ENCODE data around the gene SNX10. TPM values are rescaled to one million over a fixed set of nuclear protein-coding genes. Genes with fewer than 3 reads are reported as not detected.

Gene SNX10
- total RNA-seq, 1 donor from 2014 or later, result 23.6 TPM

DNA sequence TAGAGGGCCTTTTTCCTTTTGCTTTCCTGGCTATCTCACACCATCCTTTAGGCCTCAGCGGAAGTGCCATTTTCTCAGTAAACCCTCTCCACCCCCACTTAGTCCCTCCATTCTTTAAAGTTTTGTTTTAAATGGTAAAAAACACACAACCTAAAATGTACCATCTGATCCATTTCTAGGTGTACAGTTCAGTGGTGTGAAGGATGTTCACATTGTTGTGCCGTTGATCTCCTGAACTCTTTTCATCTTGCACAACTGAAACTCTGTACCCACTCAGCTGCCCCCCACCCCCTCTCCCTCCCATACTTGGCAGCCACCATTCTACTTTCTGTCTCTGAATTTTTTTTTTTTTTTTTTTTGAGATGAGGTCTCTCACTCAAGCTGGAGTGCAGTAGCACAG lies 52.2 kb downstream of the SNX10 start:
- Histone ChIP-seq H3K4me3 (ENCODE audit: low read depth, low read length) (no peak overlapping the region), H3K36me3 (ENCODE audit: control insufficient read depth, insufficient read depth, low read length) (no peaks in the 10 kb centered on the region), H3K27me3 (ENCODE audit: control insufficient read depth, insufficient read depth, low read length) (no peaks in the 10 kb centered on the region)
- TF ChIP-seq, protein P1, sequence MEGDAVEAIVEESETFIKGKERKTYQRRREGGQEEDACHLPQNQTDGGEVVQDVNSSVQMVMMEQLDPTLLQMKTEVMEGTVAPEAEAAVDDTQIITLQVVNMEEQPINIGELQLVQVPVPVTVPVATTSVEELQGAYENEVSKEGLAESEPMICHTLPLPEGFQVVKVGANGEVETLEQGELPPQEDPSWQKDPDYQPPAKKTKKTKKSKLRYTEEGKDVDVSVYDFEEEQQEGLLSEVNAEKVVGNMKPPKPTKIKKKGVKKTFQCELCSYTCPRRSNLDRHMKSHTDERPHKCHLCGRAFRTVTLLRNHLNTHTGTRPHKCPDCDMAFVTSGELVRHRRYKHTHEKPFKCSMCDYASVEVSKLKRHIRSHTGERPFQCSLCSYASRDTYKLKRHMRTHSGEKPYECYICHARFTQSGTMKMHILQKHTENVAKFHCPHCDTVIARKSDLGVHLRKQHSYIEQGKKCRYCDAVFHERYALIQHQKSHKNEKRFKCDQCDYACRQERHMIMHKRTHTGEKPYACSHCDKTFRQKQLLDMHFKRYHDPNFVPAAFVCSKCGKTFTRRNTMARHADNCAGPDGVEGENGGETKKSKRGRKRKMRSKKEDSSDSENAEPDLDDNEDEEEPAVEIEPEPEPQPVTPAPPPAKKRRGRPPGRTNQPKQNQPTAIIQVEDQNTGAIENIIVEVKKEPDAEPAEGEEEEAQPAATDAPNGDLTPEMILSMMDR (IDR thresholded peaks at IDR 0.05; ENCODE audit: insufficient read depth, low read length, poor library complexity, severe bottlenecking), result no peak
- no peak for DNase-seq (ENCODE audit: low read depth)

- DNase-seq (ENCODE audit: low read depth), result no peak
- Histone ChIP-seq H3K27me3 (ENCODE audit: control insufficient read depth, insufficient read depth, low read length) (no peaks in the 10 kb centered on the region), H3K4me3 (ENCODE audit: low read depth, low read length) (no peak overlapping the region), H3K36me3 (ENCODE audit: control insufficient read depth, insufficient read depth, low read length) (no peaks in the 10 kb centered on the region)
- TF ChIP-seq, protein P1 (IDR thresholded peaks at IDR 0.05; ENCODE audit: insufficient read depth, low read length, poor library complexity, severe bottlenecking), result no peak
These were observed 53.5 kb downstream of the SNX10 start for GRCh38 chr7:26345202-26345601.

DNA sequence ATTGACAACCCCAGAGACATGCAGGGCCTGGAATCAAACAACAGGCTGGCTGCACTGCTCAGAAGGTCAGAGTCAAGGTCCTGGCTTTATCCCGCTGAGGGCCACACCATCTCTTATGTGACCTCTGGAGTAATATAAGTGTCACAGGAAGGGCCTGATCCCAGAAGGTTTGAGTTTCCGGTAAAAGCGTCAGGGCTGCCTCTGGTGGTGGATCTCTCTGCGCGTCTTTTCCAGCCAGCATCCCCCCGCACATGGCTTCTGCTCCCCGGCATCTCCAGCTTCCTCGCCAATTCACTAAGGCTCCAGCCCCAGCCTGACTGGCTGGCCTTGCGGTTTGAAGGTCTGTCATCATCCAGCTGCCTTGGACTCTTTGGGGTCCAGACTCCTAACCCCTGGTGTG lies 54.2 kb downstream of the SNX10 start:
- TF ChIP-seq, protein P1 (IDR thresholded peaks at IDR 0.05; ENCODE audit: insufficient read depth, low read length, poor library complexity, severe bottlenecking), result no peak
- DNase-seq (ENCODE audit: low read depth), result no peak

GRCh38 chr7:26346611-26347203 lies 55.0 kb downstream of the SNX10 start:
- Histone ChIP-seq H3K4me3 (ENCODE audit: low read depth, low read length) (no peak overlapping the region), H3K27me3 (ENCODE audit: control insufficient read depth, insufficient read depth, low read length) (no peaks in the 10 kb centered on the region), H3K36me3 (ENCODE audit: control insufficient read depth, insufficient read depth, low read length) (no peaks in the 10 kb centered on the region)
- TF ChIP-seq, protein P1 (IDR thresholded peaks at IDR 0.05; ENCODE audit: insufficient read depth, low read length, poor library complexity, severe bottlenecking), result no peak
- DNase-seq (ENCODE audit: low read depth), result no peak

More for the DNA sequence above, 54.2 kb downstream of the SNX10 start:
- Histone ChIP-seq H3K36me3 (ENCODE audit: control insufficient read depth, insufficient read depth, low read length) (no peaks in the 10 kb centered on the region), H3K4me3 (ENCODE audit: low read depth, low read length) (no peak overlapping the region), H3K27me3 (ENCODE audit: control insufficient read depth, insufficient read depth, low read length) (no peaks in the 10 kb centered on the region)

- Histone ChIP-seq H3K4me3 (ENCODE audit: low read depth, low read length) (no peak overlapping the region), H3K36me3 (ENCODE audit: control insufficient read depth, insufficient read depth, low read length) (no peaks in the 10 kb centered on the region), H3K27me3 (ENCODE audit: control insufficient read depth, insufficient read depth, low read length) (no peaks in the 10 kb centered on the region)
- TF ChIP-seq, protein P1 (IDR thresholded peaks at IDR 0.05; ENCODE audit: insufficient read depth, low read length, poor library complexity, severe bottlenecking), result no peak
- DNase-seq (ENCODE audit: low read depth), result peak; percentile 78
These were observed 56.7 kb downstream of the SNX10 start for GRCh38 chr7:26348234-26348851.
